Astrocyte (in vitro differentiated cells and primary cell): ENCODE results near the gene STUB1. TPM values are rescaled to one million over a fixed set of nuclear protein-coding genes. Genes with fewer than 3 reads are reported as not detected.
"Not testable (repeated sequence)": the region's sequence is repeated elsewhere in the genome, so short reads cannot be mapped to it uniquely, and the experiment has no call there.

Experiments used
- DNase-seq: peaks from one replicate; pipeline ENCODE4 v3.0.0-alpha.2; 2010; ENCODE audit warnings: low read depth
- FAIRE-seq: peaks from 2 replicates; lab custom pipeline; 2011; peaks lifted over from hg19 to GRCh38; lab: Jason Lieb, UNC
- H2AFZ ChIP-seq: 2 replicates; pipeline ENCODE4 v1.6.0; 2012; ENCODE audit warnings: low read depth, low read length, inconsistent platforms
- H3K27ac ChIP-seq: 2 replicates; pipeline ENCODE4 v1.5.1; 2011; ENCODE audit warnings: low read depth, low read length, inconsistent platforms
- H3K27me3 ChIP-seq: 2 replicates; pipeline ENCODE4 v1.6.0; 2011; ENCODE audit warnings: low read length, inconsistent platforms; ENCODE audit not compliant: insufficient read depth
- H3K36me3 ChIP-seq: 2 replicates; pipeline ENCODE4 v1.5.1; 2011; ENCODE audit warnings: low read length, inconsistent platforms; ENCODE audit not compliant: insufficient read depth
- H3K4me1 ChIP-seq: 2 replicates; pipeline ENCODE4 v1.5.1; 2011; ENCODE audit warnings: low read length, inconsistent platforms; ENCODE audit not compliant: insufficient read depth
- H3K4me2 ChIP-seq: 2 replicates; pipeline ENCODE4 v1.6.0; 2012; ENCODE audit warnings: low read length, inconsistent platforms
- H3K4me3 ChIP-seq: 2 replicates; pipeline ENCODE4 v1.5.1; 2011; ENCODE audit warnings: low read depth, mild to moderate bottlenecking, low read length, inconsistent platforms; ENCODE audit not compliant: insufficient read depth
- H3K79me2 ChIP-seq: 2 replicates; pipeline ENCODE4 v1.6.0; 2012; ENCODE audit warnings: mild to moderate bottlenecking, low read length, inconsistent platforms; ENCODE audit not compliant: insufficient read depth
- H3K9ac ChIP-seq: 2 replicates; pipeline ENCODE4 v1.6.0; 2012; ENCODE audit warnings: mild to moderate bottlenecking, low read length, inconsistent platforms
- H3K9me3 ChIP-seq: 2 replicates; pipeline ENCODE4 v1.5.1; 2012; ENCODE audit warnings: low read depth, mild to moderate bottlenecking, low read length, inconsistent platforms; ENCODE audit not compliant: insufficient read depth
- H4K20me1 ChIP-seq: 2 replicates; pipeline ENCODE4 v1.6.0; 2012; ENCODE audit warnings: low read length, inconsistent platforms; ENCODE audit not compliant: insufficient read depth
- H3K27ac Mint-ChIP-seq: one replicate; pipeline ENCODE4 v1.8.0; 2021; ENCODE audit warnings: mild to moderate bottlenecking, mixed read lengths; ENCODE audit not compliant: unreplicated experiment
- H3K27me3 Mint-ChIP-seq: one replicate; pipeline ENCODE4 v1.8.0; 2021; ENCODE audit warnings: low read depth, mixed read lengths; ENCODE audit not compliant: unreplicated experiment
- H3K36me3 Mint-ChIP-seq: one replicate; pipeline ENCODE4 v1.8.0; 2021; ENCODE audit warnings: low read depth, mixed read lengths; ENCODE audit not compliant: unreplicated experiment
- H3K4me1 Mint-ChIP-seq: one replicate; pipeline ENCODE4 v1.8.0; 2021; ENCODE audit warnings: low read depth, mixed read lengths; ENCODE audit not compliant: unreplicated experiment
- H3K4me3 Mint-ChIP-seq: one replicate; pipeline ENCODE4 v1.8.0; 2021; ENCODE audit warnings: mild to moderate bottlenecking, moderate library complexity, mixed read lengths; ENCODE audit not compliant: unreplicated experiment
- H3K9me3 Mint-ChIP-seq: one replicate; pipeline ENCODE4 v1.8.0; 2021; ENCODE audit warnings: mild to moderate bottlenecking, mixed read lengths; ENCODE audit not compliant: unreplicated experiment
- EZH2 ChIP-seq: IDR thresholded peaks from 2 replicates; pipeline ENCODE4 v1.6.1; 2012; ENCODE audit warnings: mild to moderate bottlenecking, low read length, inconsistent platforms; ENCODE audit not compliant: insufficient read depth
- total RNA-seq: library from RNA; stranded (reverse); gene quantifications from 2 replicates; pipeline ENCODE4 v1.2.1, GENCODE V29; 2021
- TF ChIP-seq, protein P1 (sequence below): IDR thresholded peaks from 2 replicates; pipeline ENCODE4 v1.5.1; 2011; ENCODE audit warnings: low read depth, mild to moderate bottlenecking, inconsistent platforms, low read length, moderate library complexity; ENCODE audit not compliant: insufficient read depth

The STUB1 gene
- total RNA-seq, 1 donor from 2014 or later, result 140 TPM

DNA sequence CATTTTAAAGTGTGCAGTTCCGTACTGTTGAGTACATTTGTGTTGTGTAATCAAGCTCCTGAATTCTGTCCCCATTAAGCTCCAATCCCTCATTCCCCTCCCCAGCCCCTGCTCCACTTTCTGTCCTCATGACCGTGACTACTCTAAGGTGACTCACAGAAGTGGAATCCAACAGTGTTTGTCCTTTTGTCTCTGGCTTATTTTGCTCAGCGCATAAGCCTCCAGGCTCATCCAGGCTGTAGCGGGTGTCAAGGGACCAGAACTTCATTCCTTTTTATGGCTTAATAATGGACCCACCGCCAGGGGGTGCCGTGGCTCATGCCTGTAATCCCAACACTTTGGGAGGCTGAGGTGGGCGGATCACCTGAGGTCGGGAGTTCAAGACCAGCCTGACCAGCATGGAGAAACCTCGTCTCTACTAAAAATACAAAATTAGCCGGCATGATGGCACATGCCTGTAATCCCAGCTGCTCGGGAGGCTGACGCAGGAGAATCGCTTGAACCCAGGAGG, 32.6 kb downstream of the STUB1 start:
- not testable (repeated sequence) for H2AFZ ChIP-seq, H3K4me1 Mint-ChIP-seq, H3K4me2 ChIP-seq, H3K36me3 ChIP-seq, H3K9ac ChIP-seq, H3K36me3 Mint-ChIP-seq, H3K9me3 Mint-ChIP-seq, H3K4me3 ChIP-seq, H3K9me3 ChIP-seq, H3K79me2 ChIP-seq, H3K27me3 ChIP-seq
- FAIRE-seq, result peak; percentile 90
- Mint-ChIP-seq H3K4me3 (peak overlapping the region; percentile 74), H3K27me3 (peaks cover 10% of the 10 kb centered on the region), H3K27ac (peak overlapping the region; percentile 56)
- DNase-seq, result peak; percentile 85
- H3K27ac ChIP-seq, result peak overlapping the region; percentile 59
- H4K20me1 ChIP-seq, result peaks cover 24% of the 10 kb centered on the region
- TF ChIP-seq, protein P1, sequence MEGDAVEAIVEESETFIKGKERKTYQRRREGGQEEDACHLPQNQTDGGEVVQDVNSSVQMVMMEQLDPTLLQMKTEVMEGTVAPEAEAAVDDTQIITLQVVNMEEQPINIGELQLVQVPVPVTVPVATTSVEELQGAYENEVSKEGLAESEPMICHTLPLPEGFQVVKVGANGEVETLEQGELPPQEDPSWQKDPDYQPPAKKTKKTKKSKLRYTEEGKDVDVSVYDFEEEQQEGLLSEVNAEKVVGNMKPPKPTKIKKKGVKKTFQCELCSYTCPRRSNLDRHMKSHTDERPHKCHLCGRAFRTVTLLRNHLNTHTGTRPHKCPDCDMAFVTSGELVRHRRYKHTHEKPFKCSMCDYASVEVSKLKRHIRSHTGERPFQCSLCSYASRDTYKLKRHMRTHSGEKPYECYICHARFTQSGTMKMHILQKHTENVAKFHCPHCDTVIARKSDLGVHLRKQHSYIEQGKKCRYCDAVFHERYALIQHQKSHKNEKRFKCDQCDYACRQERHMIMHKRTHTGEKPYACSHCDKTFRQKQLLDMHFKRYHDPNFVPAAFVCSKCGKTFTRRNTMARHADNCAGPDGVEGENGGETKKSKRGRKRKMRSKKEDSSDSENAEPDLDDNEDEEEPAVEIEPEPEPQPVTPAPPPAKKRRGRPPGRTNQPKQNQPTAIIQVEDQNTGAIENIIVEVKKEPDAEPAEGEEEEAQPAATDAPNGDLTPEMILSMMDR, result peak; percentile 48
- peaks cover 36% of the 10 kb centered on the region for H3K4me1 ChIP-seq

DNA sequence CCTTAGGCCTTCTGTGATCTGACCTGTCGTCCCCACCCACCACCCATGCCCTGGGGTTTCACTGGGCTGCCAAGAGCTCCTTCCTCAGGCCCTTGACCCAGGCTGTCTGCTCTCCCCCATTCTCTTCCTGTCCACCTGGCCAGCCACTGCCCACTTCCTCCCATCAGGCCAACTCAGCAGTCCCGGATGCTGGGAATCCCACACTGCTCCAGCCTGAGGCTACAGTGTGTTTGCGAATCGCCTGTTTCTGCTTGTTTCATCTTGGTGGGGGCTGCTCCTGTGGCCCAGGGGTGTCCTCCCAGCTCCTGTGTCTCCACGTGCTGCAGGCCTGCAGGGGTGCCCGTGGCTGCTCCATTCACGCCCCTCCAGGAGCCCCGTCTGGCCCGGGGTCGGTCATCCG, 33.9 kb downstream of the STUB1 start:
- H3K4me1 ChIP-seq, result peaks cover 36% of the 10 kb centered on the region
- H3K79me2 ChIP-seq, result peaks cover 7% of the 10 kb centered on the region
- H3K27me3 ChIP-seq, result no peaks in the 10 kb centered on the region
- DNase-seq, result no peak
- H3K4me3 ChIP-seq, result no peak overlapping the region
- peaks cover 8% of the 10 kb centered on the region for H3K4me1 Mint-ChIP-seq
- H3K27ac ChIP-seq, result no peak overlapping the region
- no peaks in the 10 kb centered on the region for H3K36me3 Mint-ChIP-seq
- no peaks in the 10 kb centered on the region for H3K9me3 Mint-ChIP-seq
- no peak overlapping the region for H3K4me2 ChIP-seq
- peak overlapping the region; percentile 60 for H3K4me3 Mint-ChIP-seq
- no peaks in the 10 kb centered on the region for H3K27me3 Mint-ChIP-seq
- no peaks in the 10 kb centered on the region for H3K36me3 ChIP-seq
- peak overlapping the region; percentile 58 for H3K27ac Mint-ChIP-seq
- no peak for TF ChIP-seq EZH2
- TF ChIP-seq, protein P1, result no peak
- no peak overlapping the region for H3K9ac ChIP-seq
- H4K20me1 ChIP-seq, result peaks cover 34% of the 10 kb centered on the region
- H2AFZ ChIP-seq, result no peak overlapping the region
- no peaks in the 10 kb centered on the region for H3K9me3 ChIP-seq
- FAIRE-seq, result no peak

DNA sequence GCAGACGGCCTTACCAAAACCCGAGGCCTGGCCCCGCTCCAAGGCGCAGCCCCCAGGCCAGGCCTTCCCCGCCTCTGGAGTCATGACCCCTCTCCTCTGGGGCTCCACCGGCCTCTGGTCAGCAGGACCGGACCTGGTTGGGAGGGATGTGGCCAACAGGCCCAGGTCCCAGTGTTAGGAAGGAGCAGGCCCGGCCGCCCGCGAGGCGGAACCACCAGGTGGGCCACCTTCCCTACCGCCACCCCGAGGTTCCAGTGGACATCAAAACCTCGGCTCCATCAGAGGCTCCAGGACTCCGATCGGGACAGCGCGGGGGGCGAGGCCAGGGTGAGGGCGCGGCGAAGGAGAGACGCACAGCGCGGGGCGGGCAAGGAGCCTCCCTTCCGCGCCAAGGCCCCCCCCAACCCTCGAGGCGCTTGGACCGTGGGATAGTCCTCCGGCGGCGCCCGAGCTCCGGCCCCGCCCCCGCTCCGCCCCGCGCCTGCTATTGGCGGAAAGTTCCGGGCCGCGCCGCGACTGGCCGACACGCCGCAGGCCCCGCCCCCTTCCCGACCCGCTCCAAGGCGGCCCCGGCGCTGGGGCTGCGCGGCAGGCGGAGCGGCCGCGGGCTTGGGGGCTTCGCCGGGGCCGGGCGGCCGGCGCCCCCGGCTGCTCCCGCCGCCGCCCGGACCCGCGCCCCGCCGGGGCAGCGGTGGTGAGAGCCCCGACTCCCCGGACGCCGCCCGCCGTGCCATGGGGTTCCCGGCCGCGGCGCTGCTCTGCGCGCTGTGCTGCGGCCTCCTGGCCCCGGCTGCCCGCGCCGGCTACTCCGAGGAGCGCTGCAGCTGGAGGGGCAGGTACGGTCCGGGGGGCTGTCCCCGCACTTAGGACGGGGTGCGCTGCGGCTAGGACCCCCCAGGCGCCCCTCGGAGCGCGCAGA, 34.6 kb downstream of the STUB1 start, which contains the start of gene METRN:
Gene METRN, plus strand, starts transcription at position 561 of the 919 bp plus-strand sequence. Its CDS starts 172 bp downstream, at position 733.
- Mint-ChIP-seq H3K4me3 (peak within 1 kb of the TSS; percentile 80), H3K4me1 (peaks cover 7% of the 10 kb centered on the region), H3K27me3 (no peaks in the 10 kb centered on the region), H3K27ac (peak within 1 kb of the TSS; percentile 58), H3K36me3 (no peaks in the 10 kb centered on the region), H3K9me3 (no peaks in the 10 kb centered on the region)
- Histone ChIP-seq H3K27me3 (no peaks in the 10 kb centered on the region), H3K36me3 (no peaks in the 10 kb centered on the region), H3K9ac (peak within 1 kb of the TSS; percentile 52), H4K20me1 (peaks cover 34% of the 10 kb centered on the region), H3K4me3 (peak within 1 kb of the TSS; percentile 54), H3K4me1 (peaks cover 29% of the 10 kb centered on the region), H3K9me3 (no peaks in the 10 kb centered on the region), H3K79me2 (peaks cover 7% of the 10 kb centered on the region), H2AFZ (peak within 1 kb of the TSS; percentile 60), H3K4me2 (peak within 1 kb of the TSS; percentile 90), H3K27ac (no peak within 1 kb of the TSS)
- TF ChIP-seq, protein P1, result no peak
- no peak for TF ChIP-seq EZH2
- no peak for FAIRE-seq
- peak; percentile 65 for DNase-seq
